Stimulated activated naive B cell treated with anti-CD40 and anti-IgM and Interleukin-4, amounts not matched to agents 10 μg/mL and 1 μg/mL and 100 μg/mL, for 72 hours (primary cell): ENCODE measurements around the gene CCN2.
A peak's percentile ranks its signal among the peaks of the same experiment; 100 is the strongest.

Source experiments
- ATAC-seq, 2 donors: fragments of 150-1000 bp; cut with Tn5 transposase; replicated peaks; 2 replicates each; pipeline ENCODE4 v1.10.0; 2021; ENCODE audit warnings: moderate library complexity in 1 of 2
- DNase-seq: peaks from one replicate; pipeline ENCODE4 v3.0.0; 2021
- H3K27ac Mint-ChIP-seq: one replicate; pipeline ENCODE4 v1.8.0; 2022; ENCODE audit warnings: mild to moderate bottlenecking, mixed read lengths
- H3K27me3 Mint-ChIP-seq, 2 donors: one replicate each; pipeline ENCODE4 v1.8.0; 2022; ENCODE audit warnings: mixed read lengths in 2 of 2
- H3K36me3 Mint-ChIP-seq, 2 donors: one replicate each; pipeline ENCODE4 v1.8.0; 2022; ENCODE audit warnings: mixed read lengths in 2 of 2, mild to moderate bottlenecking in 1 of 2
- H3K4me1 Mint-ChIP-seq, 2 donors: one replicate each; pipeline ENCODE4 v1.8.0; 2022; ENCODE audit warnings: mixed read lengths in 2 of 2, mild to moderate bottlenecking in 1 of 2
- H3K4me3 Mint-ChIP-seq, 2 donors: one replicate each; pipeline ENCODE4 v1.8.0; 2022; ENCODE audit warnings: mild to moderate bottlenecking in 2 of 2, mixed read lengths in 2 of 2, moderate library complexity in 1 of 2
- H3K9me3 Mint-ChIP-seq, 2 donors: one replicate each; pipeline ENCODE4 v1.8.0; 2022; ENCODE audit warnings: mixed read lengths in 2 of 2, mild to moderate bottlenecking in 1 of 2

CCN2 gene

DNA sequence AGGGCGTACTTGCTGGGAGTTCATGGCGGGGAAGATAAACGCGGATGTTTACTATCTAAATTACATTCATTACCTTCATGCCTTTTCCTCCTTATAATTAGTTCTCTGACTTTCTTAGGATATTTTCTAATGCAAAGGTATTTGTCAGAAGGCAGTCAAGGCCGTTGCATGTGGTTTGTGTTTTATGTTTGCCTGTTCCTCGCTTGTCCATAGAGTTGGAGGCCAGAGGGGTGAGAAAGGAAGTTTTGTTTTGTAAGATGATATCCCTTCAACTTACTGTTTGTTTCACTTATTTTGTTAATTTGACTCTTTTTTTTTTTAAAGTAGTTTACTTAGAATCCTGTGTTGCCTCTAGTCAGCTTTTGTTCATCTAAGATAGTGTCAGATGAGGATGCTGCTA is 4.0 kb upstream of the CCN2 start:
- H3K36me3 Mint-ChIP-seq: peaks cover 0 to 2% of the 10 kb centered on the region in 2 donors
- ATAC-seq (no peak), DNase-seq (no peak)
- peaks cover 14 to 24% of the 10 kb centered on the region in 2 donors for H3K27me3 Mint-ChIP-seq
- no peak overlapping the region for H3K4me3 Mint-ChIP-seq
- no peaks in the 10 kb centered on the region for H3K9me3 Mint-ChIP-seq
- no peak overlapping the region for H3K27ac Mint-ChIP-seq
- peaks cover 3 to 11% of the 10 kb centered on the region in 2 donors for H3K4me1 Mint-ChIP-seq

- peaks cover 0 to 4% of the 10 kb centered on the region in 2 donors for H3K36me3 Mint-ChIP-seq
- H3K4me3 Mint-ChIP-seq: no peak overlapping the region
- DNase-seq: no peak
- no peaks in the 10 kb centered on the region for H3K9me3 Mint-ChIP-seq
- no peak overlapping the region for H3K27ac Mint-ChIP-seq
- no peak for ATAC-seq
- H3K4me1 Mint-ChIP-seq: peaks cover 5 to 16% of the 10 kb centered on the region in 2 donors
- peaks cover 14 to 27% of the 10 kb centered on the region in 2 donors for H3K27me3 Mint-ChIP-seq
Measured at GRCh38 chr6:131954775-131955107, 3.6 kb upstream of the CCN2 start.

GRCh38 chr6:131954059-131954774 is 3.0 kb upstream of the CCN2 start:
- DNase-seq (no peak), ATAC-seq (no peak)
- Mint-ChIP-seq H3K27ac (no peak overlapping the region), H3K9me3 (no peaks in the 10 kb centered on the region), H3K36me3 (peaks cover 0 to 9% of the 10 kb centered on the region in 2 donors), H3K4me3 (no peak overlapping the region), H3K27me3 (peaks cover 14 to 30% of the 10 kb centered on the region in 2 donors), H3K4me1 (peaks cover 5 to 21% of the 10 kb centered on the region in 2 donors)

DNA sequence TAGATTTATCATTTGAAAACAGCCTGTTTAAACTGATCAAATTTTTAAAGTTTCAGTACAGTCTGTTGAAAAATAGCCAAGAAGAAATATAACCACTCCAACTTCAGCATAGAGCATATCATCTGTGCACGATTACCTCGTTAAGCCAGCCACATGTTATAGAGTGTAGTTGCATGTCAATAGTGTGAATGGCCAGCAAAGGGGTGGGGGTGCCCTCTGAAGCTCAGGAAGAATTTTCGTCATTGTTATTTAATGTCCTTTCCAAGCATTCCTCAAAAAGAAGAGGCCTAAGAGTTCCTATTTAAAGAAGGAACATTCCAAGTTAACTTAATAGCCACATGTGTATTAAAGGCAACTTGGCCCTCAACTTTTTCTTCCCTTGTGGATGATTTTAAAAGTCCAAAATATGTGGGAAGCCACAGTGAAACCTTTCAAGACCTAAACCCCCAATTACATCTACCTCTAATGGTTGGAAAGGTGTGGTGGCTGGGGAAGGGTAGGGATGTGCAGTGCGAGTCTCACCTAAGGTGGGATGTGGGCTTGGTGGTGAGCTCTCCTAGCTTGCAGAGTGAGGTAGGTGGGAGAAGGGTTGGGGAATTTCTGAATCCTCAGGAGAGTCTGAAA is 1.8 kb upstream of the CCN2 start:
- H3K4me3 Mint-ChIP-seq: no peak overlapping the region
- H3K9me3 Mint-ChIP-seq: no peaks in the 10 kb centered on the region
- peaks cover 0 to 11% of the 10 kb centered on the region in 2 donors for H3K36me3 Mint-ChIP-seq
- ATAC-seq: no peak
- peaks cover 5 to 23% of the 10 kb centered on the region in 2 donors for H3K4me1 Mint-ChIP-seq
- DNase-seq: no peak
- peaks cover 14 to 32% of the 10 kb centered on the region in 2 donors for H3K27me3 Mint-ChIP-seq
- no peak overlapping the region for H3K27ac Mint-ChIP-seq

- Mint-ChIP-seq H3K4me3 (peak overlapping the region; percentile 74 to 88), H3K4me1 (peaks cover 7 to 26% of the 10 kb centered on the region in 2 donors), H3K9me3 (no peaks in the 10 kb centered on the region), H3K27me3 (peaks cover 14 to 32% of the 10 kb centered on the region in 2 donors), H3K36me3 (peaks cover 0 to 11% of the 10 kb centered on the region in 2 donors), H3K27ac (no peak overlapping the region)
- DNase-seq (no peak), ATAC-seq (no peak)
Measured at GRCh38 chr6:131951576-131952230, 531 bp upstream of the CCN2 start.

GRCh38 chr6:131949909-131950766 is 1.0 kb downstream of the CCN2 start:
- ATAC-seq: peak; percentile 74 to 77
- peak overlapping the region; percentile 88 to 96 for H3K4me3 Mint-ChIP-seq
- H3K27me3 Mint-ChIP-seq: peaks cover 14 to 27% of the 10 kb centered on the region in 2 donors
- no peaks in the 10 kb centered on the region for H3K9me3 Mint-ChIP-seq
- peak; percentile 24 for DNase-seq
- peaks cover 0 to 11% of the 10 kb centered on the region in 2 donors for H3K36me3 Mint-ChIP-seq
- peak overlapping the region; percentile 84 for H3K27ac Mint-ChIP-seq
- H3K4me1 Mint-ChIP-seq: peaks cover 12 to 30% of the 10 kb centered on the region in 2 donors

DNA sequence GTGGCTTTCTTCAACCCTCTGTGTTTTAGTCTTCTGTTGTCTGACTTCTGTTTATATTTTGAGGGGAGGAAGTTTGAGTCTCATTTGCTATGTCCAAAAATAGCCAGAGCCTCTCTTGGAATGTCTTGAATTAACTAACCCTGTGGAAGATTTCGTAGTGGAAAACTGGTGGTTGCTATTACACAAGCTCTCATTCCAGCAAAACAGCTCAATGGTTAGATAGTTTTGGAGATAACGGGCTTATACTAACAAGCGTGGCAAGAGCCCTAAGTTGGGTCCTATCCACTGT is 1.6 kb downstream of the CCN2 start:
- ATAC-seq: no peak

GRCh38 chr6:131948692-131949619 is 2.2 kb downstream of the CCN2 start:
- peaks cover 0 to 11% of the 10 kb centered on the region in 2 donors for H3K36me3 Mint-ChIP-seq
- H3K27ac Mint-ChIP-seq: no peak overlapping the region
- ATAC-seq (no peak), DNase-seq (no peak)
- peaks cover 14 to 24% of the 10 kb centered on the region in 2 donors for H3K27me3 Mint-ChIP-seq
- H3K4me1 Mint-ChIP-seq: peaks cover 12 to 30% of the 10 kb centered on the region in 2 donors
- peak overlapping the region; percentile 3 to 47 for H3K4me3 Mint-ChIP-seq
- no peaks in the 10 kb centered on the region for H3K9me3 Mint-ChIP-seq

More for the DNA sequence above, 1.6 kb downstream of the CCN2 start:
- no peak for DNase-seq
- Mint-ChIP-seq H3K27me3 (peaks cover 14 to 26% of the 10 kb centered on the region in 2 donors), H3K9me3 (no peaks in the 10 kb centered on the region), H3K27ac (no peak overlapping the region), H3K36me3 (peaks cover 0 to 11% of the 10 kb centered on the region in 2 donors), H3K4me3 (peak overlapping the region in 1 of 2 donors; percentile 3), H3K4me1 (peaks cover 12 to 30% of the 10 kb centered on the region in 2 donors)

DNA sequence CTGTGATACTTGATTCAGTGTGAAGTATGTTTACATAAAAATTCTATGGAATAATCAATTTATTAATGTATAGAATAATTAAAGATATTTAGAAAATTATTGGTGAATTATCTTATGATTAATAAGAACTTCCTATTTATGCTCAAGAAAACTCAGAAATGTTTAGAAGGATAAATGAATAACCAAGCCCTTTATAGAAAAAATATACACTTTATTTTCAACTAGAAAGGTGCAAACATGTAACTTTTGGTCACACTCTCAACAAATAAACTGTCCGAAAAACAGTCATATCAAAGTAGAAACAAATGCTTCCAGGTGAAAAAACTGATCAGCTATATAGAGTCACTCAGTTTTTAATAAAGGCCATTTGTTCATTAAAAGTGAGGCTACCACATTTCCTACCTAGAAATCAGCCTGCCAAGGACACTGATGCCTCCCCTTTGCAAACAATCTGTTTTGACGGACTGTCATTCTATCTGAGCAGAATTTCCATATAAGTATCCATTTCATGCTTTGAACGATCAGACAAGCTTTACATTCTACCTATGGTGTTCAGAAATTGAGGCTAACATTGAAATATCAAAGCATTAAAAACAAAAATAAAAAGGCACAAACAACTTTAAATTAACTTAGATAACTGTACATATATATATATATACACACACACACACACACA is 3.0 kb downstream of the CCN2 start:
- H3K4me1 Mint-ChIP-seq: peaks cover 12 to 30% of the 10 kb centered on the region in 2 donors
- peaks cover 0 to 11% of the 10 kb centered on the region in 2 donors for H3K36me3 Mint-ChIP-seq
- H3K27me3 Mint-ChIP-seq: peaks cover 14 to 18% of the 10 kb centered on the region in 2 donors
- DNase-seq (no peak), ATAC-seq (no peak)
- no peak overlapping the region for H3K4me3 Mint-ChIP-seq
- no peak overlapping the region for H3K27ac Mint-ChIP-seq
- H3K9me3 Mint-ChIP-seq: no peaks in the 10 kb centered on the region

- DNase-seq: no peak
- no peak for ATAC-seq
- Mint-ChIP-seq H3K27me3 (peaks cover 8 to 18% of the 10 kb centered on the region in 2 donors), H3K4me1 (peaks cover 12 to 30% of the 10 kb centered on the region in 2 donors), H3K9me3 (no peaks in the 10 kb centered on the region), H3K4me3 (no peak overlapping the region), H3K36me3 (peaks cover 0 to 11% of the 10 kb centered on the region in 2 donors), H3K27ac (no peak overlapping the region)
Measured at GRCh38 chr6:131946992-131947955, 3.9 kb downstream of the CCN2 start.

DNA sequence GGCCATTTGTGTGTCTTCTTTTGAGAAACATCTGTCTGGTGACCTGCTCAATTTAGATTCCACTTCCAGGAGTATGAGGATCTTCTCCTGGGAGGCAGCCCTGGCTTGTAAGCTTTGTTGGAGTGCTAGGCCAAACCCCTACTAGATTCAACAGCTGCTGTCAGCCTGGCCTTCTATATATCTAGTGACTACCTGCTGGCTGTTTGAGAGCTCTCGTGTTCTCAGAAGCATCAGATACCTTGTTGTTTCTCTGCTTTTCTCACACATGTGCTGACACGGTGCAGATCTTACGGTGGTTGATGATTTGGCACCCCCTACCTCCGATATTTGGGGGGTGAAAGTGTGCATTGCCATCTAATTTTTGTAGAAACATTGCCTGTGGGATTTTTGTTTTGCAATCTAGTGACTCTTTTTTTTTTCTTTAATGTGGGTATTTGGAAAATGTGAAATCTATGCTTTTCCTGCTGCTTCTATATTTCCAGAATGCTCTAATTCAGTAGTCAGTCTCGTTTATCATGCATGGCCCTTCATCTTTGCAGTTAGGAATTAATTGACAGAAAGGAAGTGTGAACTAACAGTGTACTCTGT is 4.7 kb downstream of the CCN2 start:
- no peak overlapping the region for H3K27ac Mint-ChIP-seq
- DNase-seq (no peak), ATAC-seq (no peak)
- H3K9me3 Mint-ChIP-seq: no peaks in the 10 kb centered on the region
- peaks cover 12 to 26% of the 10 kb centered on the region in 2 donors for H3K4me1 Mint-ChIP-seq
- peaks cover 2 to 14% of the 10 kb centered on the region in 2 donors for H3K27me3 Mint-ChIP-seq
- H3K36me3 Mint-ChIP-seq: peaks cover 0 to 11% of the 10 kb centered on the region in 2 donors
- H3K4me3 Mint-ChIP-seq: no peak overlapping the region

- Mint-ChIP-seq H3K4me3 (no peak overlapping the region), H3K27me3 (peaks cover 0 to 12% of the 10 kb centered on the region in 2 donors), H3K4me1 (peaks cover 12 to 22% of the 10 kb centered on the region in 2 donors), H3K36me3 (peaks cover 0 to 11% of the 10 kb centered on the region in 2 donors), H3K9me3 (no peaks in the 10 kb centered on the region), H3K27ac (no peak overlapping the region)
- DNase-seq: no peak
- no peak for ATAC-seq
Measured at GRCh38 chr6:131945971-131946370, 5.2 kb downstream of the CCN2 start.
